GM23338 (cell line): Measurements from ENCODE around the gene MTARC1. TPM values are rescaled to one million over a fixed set of nuclear protein-coding genes. Genes with fewer than 3 reads are reported as not detected.

Source experiments
- ATAC-seq: fragments of 200-7000 bp; cut with Tn5 transposase; 3 replicates; pipeline ENCODE4 v1.9.1; 2020
- DNase-seq: peaks from one replicate; pipeline ENCODE4 v3.0.0-alpha.2; 2015; ENCODE audit warnings: low spot score
- H2AFZ ChIP-seq: fragments of 200-600 bp; sonication (generic); 2 replicates; pipeline ENCODE4 v1.8.0; 2016; ENCODE audit warnings: antibody characterized with exemption, mild to moderate bottlenecking, moderate library complexity
- H3F3A ChIP-seq: fragments of 200-600 bp; sonication (generic); replicated peaks from 2 replicates; pipeline ENCODE4 v1.8.0; 2017; ENCODE audit warnings: antibody characterized with exemption, mixed run types, low read depth
- H3K27ac ChIP-seq: fragments of 200-600 bp; sonication (generic); 2 replicates; pipeline ENCODE4 v1.6.1; 2016; ENCODE audit warnings: low read depth
- H3K27me3 ChIP-seq: fragments of 200-600 bp; sonication (generic); 2 replicates; pipeline ENCODE4 v1.8.0; 2016; ENCODE audit warnings: mild to moderate bottlenecking, mixed run types, moderate library complexity; ENCODE audit not compliant: insufficient read depth
- H3K36me3 ChIP-seq: fragments of 200-600 bp; sonication (generic); 2 replicates; pipeline ENCODE4 v1.8.0; 2016; ENCODE audit warnings: mild to moderate bottlenecking; ENCODE audit not compliant: insufficient read depth
- H3K4me1 ChIP-seq: fragments of 200-600 bp; sonication (generic); 2 replicates; pipeline ENCODE4 v1.8.0; 2016; ENCODE audit warnings: mild to moderate bottlenecking, moderate library complexity; ENCODE audit not compliant: insufficient read depth
- H3K4me2 ChIP-seq: fragments of 200-600 bp; sonication (generic); 2 replicates; pipeline ENCODE4 v1.7.1; 2017; ENCODE audit warnings: mixed run types
- H3K4me3 ChIP-seq: fragments of 200-600 bp; sonication (generic); 2 replicates; pipeline ENCODE4 v1.6.1; 2016; ENCODE audit warnings: mixed run types
- H3K79me2 ChIP-seq: fragments of 200-600 bp; sonication (generic); replicated peaks from 2 replicates; pipeline ENCODE4 v1.8.0; 2017; ENCODE audit warnings: mild to moderate bottlenecking; ENCODE audit not compliant: insufficient read depth
- H3K9me2 ChIP-seq: fragments of 200-600 bp; sonication (generic); 2 replicates; pipeline ENCODE4 v1.8.0; 2017; ENCODE audit not compliant: insufficient read depth
- H4K20me1 ChIP-seq: fragments of 200-600 bp; sonication (generic); replicated peaks from 2 replicates; pipeline ENCODE4 v1.8.0; 2017; ENCODE audit warnings: mild to moderate bottlenecking; ENCODE audit not compliant: insufficient read depth
- H3K27ac Mint-ChIP-seq: 2 replicates; pipeline ENCODE4 v1.8.0; 2020; ENCODE audit warnings: inconsistent platforms, mild to moderate bottlenecking, moderate library complexity, mixed read lengths
- H3K27me3 Mint-ChIP-seq: 3 replicates; pipeline ENCODE4 v1.8.0; 2022; ENCODE audit warnings: low read depth, mild to moderate bottlenecking, moderate library complexity, mixed read lengths, inconsistent platforms; ENCODE audit not compliant: insufficient read depth, poor library complexity
- H3K36me3 Mint-ChIP-seq: 3 replicates; pipeline ENCODE4 v1.8.0; 2021; ENCODE audit warnings: low read depth, mild to moderate bottlenecking, inconsistent platforms, moderate library complexity, mixed read lengths
- H3K4me1 Mint-ChIP-seq: 3 replicates; pipeline ENCODE4 v1.8.0; 2020; ENCODE audit warnings: mild to moderate bottlenecking, inconsistent platforms, mixed read lengths
- H3K4me3 Mint-ChIP-seq: 3 replicates; pipeline ENCODE4 v1.8.0; 2021; ENCODE audit warnings: moderate library complexity, mild to moderate bottlenecking, inconsistent platforms, mixed read lengths
- H3K9me3 Mint-ChIP-seq: 3 replicates; pipeline ENCODE4 v1.8.0; 2020; ENCODE audit warnings: moderate library complexity, mild to moderate bottlenecking, inconsistent platforms, mixed read lengths
- CREB1 ChIP-seq: fragments of 250-450 bp; sonication (Bioruptor Pico); IDR thresholded peaks from 2 replicates; pipeline ENCODE4 v1.5.0; 2020; ENCODE audit warnings: low read depth, mild to moderate bottlenecking, moderate library complexity
- EZH2 ChIP-seq: fragments of 200-600 bp; sonication (generic); IDR thresholded peaks from one replicate; pipeline ENCODE4 v1.8.0; 2017; ENCODE audit warnings: antibody characterized with exemption, mild to moderate bottlenecking, low read depth; ENCODE audit not compliant: unreplicated experiment
- EZH2phosphoT487 ChIP-seq: fragments of 200-600 bp; sonication (generic); IDR thresholded peaks from one replicate; pipeline ENCODE4 v1.8.1; 2018; ENCODE audit warnings: antibody characterized with exemption; ENCODE audit not compliant: unreplicated experiment
- JUNB ChIP-seq: IDR thresholded peaks from one replicate; pipeline ENCODE4 v1.6.1; 2016; ENCODE audit warnings: antibody characterized with exemption; ENCODE audit not compliant: unreplicated experiment
- NANOG ChIP-seq: IDR thresholded peaks from 2 replicates; pipeline ENCODE4 v1.6.1; 2016; ENCODE audit warnings: antibody characterized with exemption, borderline replicate concordance
- STAT1 ChIP-seq: IDR thresholded peaks from one replicate; pipeline ENCODE4 v1.6.1; 2016; ENCODE audit warnings: antibody characterized with exemption; ENCODE audit not compliant: unreplicated experiment
- ZNF114 ChIP-seq: fragments of 250-450 bp; sonication (Bioruptor Pico); IDR thresholded peaks from 2 replicates; pipeline ENCODE4 v1.5.0; 2020; ENCODE audit warnings: mild to moderate bottlenecking, moderate library complexity
- polyA plus RNA-seq: library from polyadenylated mRNA; unstranded; fragments of >200 nt; fragmentation: Nextera tagmentation; extraction: Ambion mirVana; gene quantifications from 2 replicates; pipeline ENCODE4 v1.2.1, GENCODE V29; 2016
- total RNA-seq: library from RNA; depleted of rRNA; stranded (reverse); fragments of >200 nt; shearing (Covaris generic); gene quantifications from 2 replicates; pipeline ENCODE4 v1.2.3, GENCODE V29; 2014
- TF ChIP-seq, protein P1 (sequence below), 2 experiments: fragments of 200-600 bp in 1 of 2; sonication (generic) in 1 of 2; conservative IDR thresholded peaks; 2 replicates each; pipeline versions ENCODE4 v1.5.1 to v1.6.1; 2016 to 2017; ENCODE audit warnings: antibody characterized with exemption in 2 of 2, low read depth in 2 of 2, mild to moderate bottlenecking in 2 of 2, moderate library complexity in 1 of 2
- TF ChIP-seq, protein P2 (sequence below): fragments of 250-450 bp; sonication (Bioruptor Pico); IDR thresholded peaks from 2 replicates; pipeline ENCODE4 v1.5.0; 2020; ENCODE audit warnings: mild to moderate bottlenecking, moderate library complexity
- TF ChIP-seq, protein P3 (sequence below): IDR thresholded peaks from one replicate; pipeline ENCODE4 v1.6.1; 2018; ENCODE audit warnings: antibody characterized with exemption; ENCODE audit not compliant: unreplicated experiment
- TF ChIP-seq, protein P4 (sequence below): IDR thresholded peaks from 2 replicates; pipeline ENCODE4 v1.6.1; 2016; ENCODE audit warnings: antibody characterized with exemption

Gene MTARC1
- total and polyA plus RNA-seq, 2 experiments from 2014 or later: 33.9 to 34.6 TPM

DNA sequence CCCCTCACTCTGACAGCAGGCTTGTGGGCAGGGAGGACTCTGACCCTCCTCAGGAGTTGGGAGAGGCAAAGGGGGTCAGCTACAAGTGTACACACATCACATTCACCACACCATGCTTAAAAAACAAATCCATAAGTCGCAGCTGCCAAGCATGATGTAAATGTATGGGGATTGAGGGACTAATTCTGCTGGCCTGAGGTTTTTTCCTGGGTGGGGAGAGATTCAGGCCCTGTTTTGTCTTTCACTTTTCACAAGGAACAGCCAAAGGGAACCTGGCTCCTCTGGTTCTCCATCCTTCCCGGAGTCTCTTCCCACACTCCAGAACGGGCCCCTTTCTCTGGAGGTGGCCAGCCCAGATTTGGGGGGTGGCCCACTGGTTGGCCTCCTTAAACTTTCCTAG lies 39.9 kb upstream of the MTARC1 start:
- Histone ChIP-seq H3K27me3 (peaks cover 41% of the 10 kb centered on the region), H3K4me1 (peaks cover 23% of the 10 kb centered on the region), H3F3A (no peaks in the 10 kb centered on the region), H3K4me3 (peak overlapping the region; percentile 62; the same call in 1 of the 2 replicates), H3K27ac (no peak overlapping the region), H3K4me2 (peak overlapping the region; percentile 84), H3K79me2 (peaks cover 7% of the 10 kb centered on the region; the same call in 1 of the 2 replicates), H3K9me2 (no peaks in the 10 kb centered on the region), H3K36me3 (no peaks in the 10 kb centered on the region), H4K20me1 (peaks cover 13% of the 10 kb centered on the region), H2AFZ (0 out of 2 replicates have a peak overlapping the region, but pooled peaks have one; percentile 89)
- Mint-ChIP-seq H3K9me3 (no peaks in the 10 kb centered on the region), H3K27me3 (peaks cover 25% of the 10 kb centered on the region), H3K36me3 (no peaks in the 10 kb centered on the region; the same call in 2 of the 3 replicates), H3K4me1 (peaks cover 46% of the 10 kb centered on the region), H3K27ac (no peak overlapping the region), H3K4me3 (peak overlapping the region; percentile 87)
- TF ChIP-seq EZH2: no peak
- TF ChIP-seq, protein P1, sequence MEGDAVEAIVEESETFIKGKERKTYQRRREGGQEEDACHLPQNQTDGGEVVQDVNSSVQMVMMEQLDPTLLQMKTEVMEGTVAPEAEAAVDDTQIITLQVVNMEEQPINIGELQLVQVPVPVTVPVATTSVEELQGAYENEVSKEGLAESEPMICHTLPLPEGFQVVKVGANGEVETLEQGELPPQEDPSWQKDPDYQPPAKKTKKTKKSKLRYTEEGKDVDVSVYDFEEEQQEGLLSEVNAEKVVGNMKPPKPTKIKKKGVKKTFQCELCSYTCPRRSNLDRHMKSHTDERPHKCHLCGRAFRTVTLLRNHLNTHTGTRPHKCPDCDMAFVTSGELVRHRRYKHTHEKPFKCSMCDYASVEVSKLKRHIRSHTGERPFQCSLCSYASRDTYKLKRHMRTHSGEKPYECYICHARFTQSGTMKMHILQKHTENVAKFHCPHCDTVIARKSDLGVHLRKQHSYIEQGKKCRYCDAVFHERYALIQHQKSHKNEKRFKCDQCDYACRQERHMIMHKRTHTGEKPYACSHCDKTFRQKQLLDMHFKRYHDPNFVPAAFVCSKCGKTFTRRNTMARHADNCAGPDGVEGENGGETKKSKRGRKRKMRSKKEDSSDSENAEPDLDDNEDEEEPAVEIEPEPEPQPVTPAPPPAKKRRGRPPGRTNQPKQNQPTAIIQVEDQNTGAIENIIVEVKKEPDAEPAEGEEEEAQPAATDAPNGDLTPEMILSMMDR (conservative IDR thresholded peaks at IDR 0.05; ENCODE audit: low read depth in 2 of 2): no peak
- TF ChIP-seq STAT1: no peak
- TF ChIP-seq, protein P2, sequence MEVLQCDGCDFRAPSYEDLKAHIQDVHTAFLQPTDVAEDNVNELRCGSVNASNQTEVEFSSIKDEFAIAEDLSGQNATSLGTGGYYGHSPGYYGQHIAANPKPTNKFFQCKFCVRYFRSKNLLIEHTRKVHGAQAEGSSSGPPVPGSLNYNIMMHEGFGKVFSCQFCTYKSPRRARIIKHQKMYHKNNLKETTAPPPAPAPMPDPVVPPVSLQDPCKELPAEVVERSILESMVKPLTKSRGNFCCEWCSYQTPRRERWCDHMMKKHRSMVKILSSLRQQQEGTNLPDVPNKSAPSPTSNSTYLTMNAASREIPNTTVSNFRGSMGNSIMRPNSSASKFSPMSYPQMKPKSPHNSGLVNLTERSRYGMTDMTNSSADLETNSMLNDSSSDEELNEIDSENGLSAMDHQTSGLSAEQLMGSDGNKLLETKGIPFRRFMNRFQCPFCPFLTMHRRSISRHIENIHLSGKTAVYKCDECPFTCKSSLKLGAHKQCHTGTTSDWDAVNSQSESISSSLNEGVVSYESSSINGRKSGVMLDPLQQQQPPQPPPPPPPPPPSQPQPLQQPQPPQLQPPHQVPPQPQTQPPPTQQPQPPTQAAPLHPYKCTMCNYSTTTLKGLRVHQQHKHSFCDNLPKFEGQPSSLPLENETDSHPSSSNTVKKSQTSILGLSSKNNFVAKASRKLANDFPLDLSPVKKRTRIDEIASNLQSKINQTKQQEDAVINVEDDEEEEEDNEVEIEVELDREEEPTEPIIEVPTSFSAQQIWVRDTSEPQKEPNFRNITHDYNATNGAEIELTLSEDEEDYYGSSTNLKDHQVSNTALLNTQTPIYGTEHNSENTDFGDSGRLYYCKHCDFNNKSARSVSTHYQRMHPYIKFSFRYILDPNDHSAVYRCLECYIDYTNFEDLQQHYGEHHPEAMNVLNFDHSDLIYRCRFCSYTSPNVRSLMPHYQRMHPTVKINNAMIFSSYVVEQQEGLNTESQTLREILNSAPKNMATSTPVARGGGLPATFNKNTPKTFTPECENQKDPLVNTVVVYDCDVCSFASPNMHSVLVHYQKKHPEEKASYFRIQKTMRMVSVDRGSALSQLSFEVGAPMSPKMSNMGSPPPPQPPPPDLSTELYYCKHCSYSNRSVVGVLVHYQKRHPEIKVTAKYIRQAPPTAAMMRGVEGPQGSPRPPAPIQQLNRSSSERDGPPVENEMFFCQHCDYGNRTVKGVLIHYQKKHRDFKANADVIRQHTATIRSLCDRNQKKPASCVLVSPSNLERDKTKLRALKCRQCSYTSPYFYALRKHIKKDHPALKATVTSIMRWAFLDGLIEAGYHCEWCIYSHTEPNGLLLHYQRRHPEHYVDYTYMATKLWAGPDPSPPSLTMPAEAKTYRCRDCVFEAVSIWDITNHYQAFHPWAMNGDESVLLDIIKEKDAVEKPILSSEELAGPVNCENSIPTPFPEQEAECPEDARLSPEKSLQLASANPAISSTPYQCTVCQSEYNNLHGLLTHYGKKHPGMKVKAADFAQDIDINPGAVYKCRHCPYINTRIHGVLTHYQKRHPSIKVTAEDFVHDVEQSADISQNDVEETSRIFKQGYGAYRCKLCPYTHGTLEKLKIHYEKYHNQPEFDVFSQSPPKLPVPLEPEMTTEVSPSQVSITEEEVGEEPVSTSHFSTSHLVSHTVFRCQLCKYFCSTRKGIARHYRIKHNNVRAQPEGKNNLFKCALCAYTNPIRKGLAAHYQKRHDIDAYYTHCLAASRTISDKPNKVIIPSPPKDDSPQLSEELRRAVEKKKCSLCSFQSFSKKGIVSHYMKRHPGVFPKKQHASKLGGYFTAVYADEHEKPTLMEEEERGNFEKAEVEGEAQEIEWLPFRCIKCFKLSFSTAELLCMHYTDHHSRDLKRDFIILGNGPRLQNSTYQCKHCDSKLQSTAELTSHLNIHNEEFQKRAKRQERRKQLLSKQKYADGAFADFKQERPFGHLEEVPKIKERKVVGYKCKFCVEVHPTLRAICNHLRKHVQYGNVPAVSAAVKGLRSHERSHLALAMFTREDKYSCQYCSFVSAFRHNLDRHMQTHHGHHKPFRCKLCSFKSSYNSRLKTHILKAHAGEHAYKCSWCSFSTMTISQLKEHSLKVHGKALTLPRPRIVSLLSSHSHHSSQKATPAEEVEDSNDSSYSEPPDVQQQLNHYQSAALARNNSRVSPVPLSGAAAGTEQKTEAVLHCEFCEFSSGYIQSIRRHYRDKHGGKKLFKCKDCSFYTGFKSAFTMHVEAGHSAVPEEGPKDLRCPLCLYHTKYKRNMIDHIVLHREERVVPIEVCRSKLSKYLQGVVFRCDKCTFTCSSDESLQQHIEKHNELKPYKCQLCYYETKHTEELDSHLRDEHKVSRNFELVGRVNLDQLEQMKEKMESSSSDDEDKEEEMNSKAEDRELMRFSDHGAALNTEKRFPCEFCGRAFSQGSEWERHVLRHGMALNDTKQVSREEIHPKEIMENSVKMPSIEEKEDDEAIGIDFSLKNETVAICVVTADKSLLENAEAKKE (CRISPR knock-in tag): no peak
- TF ChIP-seq CREB1: no peak
- TF ChIP-seq, protein P3, sequence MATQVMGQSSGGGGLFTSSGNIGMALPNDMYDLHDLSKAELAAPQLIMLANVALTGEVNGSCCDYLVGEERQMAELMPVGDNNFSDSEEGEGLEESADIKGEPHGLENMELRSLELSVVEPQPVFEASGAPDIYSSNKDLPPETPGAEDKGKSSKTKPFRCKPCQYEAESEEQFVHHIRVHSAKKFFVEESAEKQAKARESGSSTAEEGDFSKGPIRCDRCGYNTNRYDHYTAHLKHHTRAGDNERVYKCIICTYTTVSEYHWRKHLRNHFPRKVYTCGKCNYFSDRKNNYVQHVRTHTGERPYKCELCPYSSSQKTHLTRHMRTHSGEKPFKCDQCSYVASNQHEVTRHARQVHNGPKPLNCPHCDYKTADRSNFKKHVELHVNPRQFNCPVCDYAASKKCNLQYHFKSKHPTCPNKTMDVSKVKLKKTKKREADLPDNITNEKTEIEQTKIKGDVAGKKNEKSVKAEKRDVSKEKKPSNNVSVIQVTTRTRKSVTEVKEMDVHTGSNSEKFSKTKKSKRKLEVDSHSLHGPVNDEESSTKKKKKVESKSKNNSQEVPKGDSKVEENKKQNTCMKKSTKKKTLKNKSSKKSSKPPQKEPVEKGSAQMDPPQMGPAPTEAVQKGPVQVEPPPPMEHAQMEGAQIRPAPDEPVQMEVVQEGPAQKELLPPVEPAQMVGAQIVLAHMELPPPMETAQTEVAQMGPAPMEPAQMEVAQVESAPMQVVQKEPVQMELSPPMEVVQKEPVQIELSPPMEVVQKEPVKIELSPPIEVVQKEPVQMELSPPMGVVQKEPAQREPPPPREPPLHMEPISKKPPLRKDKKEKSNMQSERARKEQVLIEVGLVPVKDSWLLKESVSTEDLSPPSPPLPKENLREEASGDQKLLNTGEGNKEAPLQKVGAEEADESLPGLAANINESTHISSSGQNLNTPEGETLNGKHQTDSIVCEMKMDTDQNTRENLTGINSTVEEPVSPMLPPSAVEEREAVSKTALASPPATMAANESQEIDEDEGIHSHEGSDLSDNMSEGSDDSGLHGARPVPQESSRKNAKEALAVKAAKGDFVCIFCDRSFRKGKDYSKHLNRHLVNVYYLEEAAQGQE: no peak
- TF ChIP-seq NANOG: no peak
- TF ChIP-seq ZNF114 (CRISPR knock-in tag): no peak
- TF ChIP-seq JUNB: no peak
- no peak for TF ChIP-seq EZH2phosphoT487
- TF ChIP-seq, protein P4, sequence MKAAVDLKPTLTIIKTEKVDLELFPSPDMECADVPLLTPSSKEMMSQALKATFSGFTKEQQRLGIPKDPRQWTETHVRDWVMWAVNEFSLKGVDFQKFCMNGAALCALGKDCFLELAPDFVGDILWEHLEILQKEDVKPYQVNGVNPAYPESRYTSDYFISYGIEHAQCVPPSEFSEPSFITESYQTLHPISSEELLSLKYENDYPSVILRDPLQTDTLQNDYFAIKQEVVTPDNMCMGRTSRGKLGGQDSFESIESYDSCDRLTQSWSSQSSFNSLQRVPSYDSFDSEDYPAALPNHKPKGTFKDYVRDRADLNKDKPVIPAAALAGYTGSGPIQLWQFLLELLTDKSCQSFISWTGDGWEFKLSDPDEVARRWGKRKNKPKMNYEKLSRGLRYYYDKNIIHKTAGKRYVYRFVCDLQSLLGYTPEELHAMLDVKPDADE: no peak
- ATAC-seq: no peak
- DNase-seq: no peak
